ENCODE data around the gene OASL. TPM values are rescaled to one million over a fixed set of nuclear protein-coding genes. Genes with fewer than 3 reads are reported as not detected.

Gene OASL
- total RNA-seq, 1 experiment from 2014 or later: not detected

GRCh38 chr12:121005346-121005815, 33.7 kb downstream of the OASL start:
- WGBS (ENCODE audit: extremely low coverage, insufficient read length, low lambda C conversion rate): no CpG with 5 or more reads among the region's 9 CpGs
- H3K56ac ChIP-seq (ENCODE audit: insufficient read length, low read depth, low read length): no peak overlapping the region
- Mint-ChIP-seq H3K4me1 (no peaks in the 10 kb centered on the region; a peak in 1 of 4 replicates), H3K4me3 (peak overlapping the region in 1 of 2 experiments; percentile 34; a peak in 1 of 5 replicates), H3K27me3 (ENCODE audit: low read depth) (no peaks in the 10 kb centered on the region), H3K27ac (no peak overlapping the region; a peak in 1 of 7 replicates), H3K36me3 (ENCODE audit: insufficient read depth in 1 of 3, low read depth in 3 of 3) (peaks cover 36 to 70% (median 64%) of the 10 kb centered on the region in 3 experiments), H3K9me3 (no peaks in the 10 kb centered on the region)
- no peaks in the 10 kb centered on the region for H3K79me1 ChIP-seq (ENCODE audit: insufficient read depth, low read depth, low read length, poor library complexity, severe bottlenecking)
- no peak overlapping the region for H3T11ph ChIP-seq (ENCODE audit: low read length)
- H4K8ac ChIP-seq (replicated peaks; ENCODE audit: insufficient read length, low read depth, low read length): no peak overlapping the region
- TF ChIP-seq CTCF (conservative IDR thresholded peaks at IDR 0.05): peak; percentile 90
- no peaks in the 10 kb centered on the region for H3K23me2 ChIP-seq (ENCODE audit: insufficient read length, low read depth, low read length, poor library complexity, severe bottlenecking)
- H4K20me1 ChIP-seq (ENCODE audit: control insufficient read depth, insufficient read depth, insufficient read length): no peaks in the 10 kb centered on the region
- no peak overlapping the region for H3K27ac ChIP-seq (ENCODE audit: insufficient read length, low read depth, low read length)
- H3K4me1 ChIP-seq (ENCODE audit: insufficient read depth, low read length): no peaks in the 10 kb centered on the region
- H2BK15ac ChIP-seq (ENCODE audit: low read depth, low read length): no peak overlapping the region
- H3K14ac ChIP-seq (ENCODE audit: insufficient read depth, low read length): no peak overlapping the region
- no peak overlapping the region for H3K4ac ChIP-seq (ENCODE audit: low read depth, low read length)
- H2AK5ac ChIP-seq (ENCODE audit: insufficient read length, low read length): no peak overlapping the region
- no peaks in the 10 kb centered on the region for H3K27me3 ChIP-seq (ENCODE audit: insufficient read depth, low read length)
- H3K4me2 ChIP-seq (ENCODE audit: insufficient read depth, insufficient read length, low read length): no peak overlapping the region
- no peak overlapping the region for H2BK20ac ChIP-seq (ENCODE audit: low read depth, low read length, poor library complexity, severe bottlenecking)
- peak; percentile 92 for DNase-seq
- H2BK5ac ChIP-seq (ENCODE audit: insufficient read length, low read length): no peak overlapping the region
- H4K5ac ChIP-seq (ENCODE audit: insufficient read length, low read depth, low read length): no peak overlapping the region
- no peak overlapping the region for H3K9ac ChIP-seq (ENCODE audit: extremely low read depth, insufficient read length, low read length)
- H2BK12ac ChIP-seq (ENCODE audit: insufficient read length, low read depth, low read length): no peak overlapping the region
- H2AFZ ChIP-seq (ENCODE audit: low read length): no peak overlapping the region
- H4K91ac ChIP-seq (ENCODE audit: insufficient read length, low read depth, low read length): no peak overlapping the region
- no peak overlapping the region for H2BK120ac ChIP-seq (ENCODE audit: low read depth, low read length, poor library complexity, severe bottlenecking)
- no peak overlapping the region for H3K18ac ChIP-seq (ENCODE audit: insufficient read length, low read depth, low read length)
- no peaks in the 10 kb centered on the region for H3K9me3 ChIP-seq (ENCODE audit: control insufficient read depth, low read depth, low read length)
- H3K79me2 ChIP-seq (ENCODE audit: insufficient read depth, low read length): no peaks in the 10 kb centered on the region
- H3K23ac ChIP-seq (ENCODE audit: insufficient read length, low read depth, low read length): no peak overlapping the region

All from H9 (cell line).